H1 (cell line): ENCODE results near the gene APEH. TPM values are rescaled to one million over a fixed set of nuclear protein-coding genes. Genes with fewer than 3 reads are reported as not detected.
A peak's percentile ranks its signal among the peaks of the same experiment; 100 is the strongest.

Experiments used
- CTCF ChIA-PET: fragments of 300-600 bp; sonication (Branson Sonifier 250); formaldehyde crosslinking; loops from one replicate; lab custom pipeline; 2021; ENCODE audit not compliant: partially characterized antibody; lab: Charles Lee
- POLR2A ChIA-PET: fragments of 300-600 bp; sonication (Branson Sonifier 250); formaldehyde crosslinking; loops from one replicate; lab custom pipeline; 2021; ENCODE audit warnings: inconsistent platforms; ENCODE audit not compliant: partially characterized antibody; lab: Charles Lee
- DNase-seq, 2 experiments: peaks; one replicate each; pipeline versions ENCODE4 v3.0.0 to v3.0.0-alpha.2; 2010 to 2022; ENCODE audit warnings: low spot score in 2 of 2, low read depth in 1 of 2, mixed read lengths in 1 of 2
- FAIRE-seq: peaks from 2 replicates; lab custom pipeline; 2011; peaks lifted over from hg19 to GRCh38; lab: Jason Lieb, UNC
- H2AFZ ChIP-seq: 2 replicates; pipeline ENCODE4 v1.8.1; 2012; ENCODE audit warnings: low read length, inconsistent platforms
- H2AK5ac ChIP-seq: 2 replicates; pipeline ENCODE4 v1.6.1; 2013; ENCODE audit warnings: low read depth, low read length
- H2BK120ac ChIP-seq: replicated peaks from 2 replicates; pipeline ENCODE3; 2013; ENCODE audit warnings: low read depth, low read length, inconsistent platforms
- H2BK12ac ChIP-seq: 2 replicates; pipeline ENCODE4 v1.6.1; 2013; ENCODE audit warnings: low read depth, low read length
- H2BK15ac ChIP-seq: 2 replicates; pipeline ENCODE4 v1.6.1; 2013; ENCODE audit warnings: low read length
- H2BK20ac ChIP-seq: 2 replicates; pipeline ENCODE4 v1.6.1; 2013; ENCODE audit warnings: low read length
- H2BK5ac ChIP-seq: 2 replicates; pipeline ENCODE4 v1.6.1; 2013; ENCODE audit warnings: low read depth, low read length
- H3K14ac ChIP-seq: 2 replicates; pipeline ENCODE4 v1.6.1; 2013; ENCODE audit warnings: inconsistent platforms; ENCODE audit not compliant: insufficient read length
- H3K18ac ChIP-seq: 2 replicates; pipeline ENCODE4 v1.6.1; 2013; ENCODE audit warnings: low read length; ENCODE audit errors: extremely low read depth
- H3K23ac ChIP-seq: 2 replicates; pipeline ENCODE4 v1.6.1; 2013; ENCODE audit warnings: inconsistent platforms; ENCODE audit not compliant: insufficient read length
- H3K23me2 ChIP-seq: 2 replicates; pipeline ENCODE4 v1.6.1; 2013; ENCODE audit warnings: low read depth, low read length
- H3K27ac ChIP-seq: 2 replicates; pipeline ENCODE4 v1.6.1; 2011; ENCODE audit warnings: low read depth, low read length, inconsistent platforms
- H3K27me3 ChIP-seq, 4 experiments: replicated peaks in 1 of 4; 1 replicate in 1 of 4; 2 replicates in 3 of 4; pipeline versions ENCODE4 v1.6.1 to v1.8.1; 2011 to 2013; ENCODE audit warnings: low read length in 3 of 4, mild to moderate bottlenecking in 3 of 4, inconsistent platforms in 2 of 4, mixed read lengths in 2 of 4, moderate library complexity in 1 of 4; ENCODE audit not compliant: control insufficient read depth in 3 of 4, insufficient read depth in 3 of 4; ENCODE audit errors: extremely low read depth in 1 of 4
- H3K36me3 ChIP-seq, 4 experiments: 2 replicates each; pipeline versions ENCODE4 v1.6.1 to v1.8.1; 2011 to 2013; ENCODE audit warnings: mild to moderate bottlenecking in 4 of 4, low read length in 3 of 4, moderate library complexity in 2 of 4, control low read depth in 1 of 4, inconsistent platforms in 1 of 4; ENCODE audit not compliant: insufficient read depth in 4 of 4, control insufficient read depth in 2 of 4
- H3K4ac ChIP-seq: replicated peaks from 2 replicates; pipeline ENCODE3; 2013; ENCODE audit warnings: low read length, low read depth, mixed read lengths, inconsistent platforms; ENCODE audit not compliant: insufficient read length
- H3K4me1 ChIP-seq, 4 experiments: replicated peaks in 1 of 4; 1 replicate in 1 of 4; 2 replicates in 3 of 4; pipeline versions ENCODE4 v1.6.1 to v1.8.1; 2011 to 2013; ENCODE audit warnings: low read length in 3 of 4, inconsistent platforms in 2 of 4, mixed read lengths in 1 of 4; ENCODE audit not compliant: insufficient read depth in 4 of 4, control insufficient read depth in 3 of 4
- H3K4me2 ChIP-seq, 2 experiments: 2 replicates each; pipeline versions ENCODE4 v1.6.1 to v1.8.1; 2011 to 2013; ENCODE audit warnings: low read depth in 2 of 2, low read length in 2 of 2, control low read depth in 1 of 2, inconsistent platforms in 1 of 2, mild to moderate bottlenecking in 1 of 2; ENCODE audit not compliant: insufficient read depth in 1 of 2
- H3K4me3 ChIP-seq, 4 experiments: fragments of 200-600, 300-600 bp in 1 of 4; sonication (generic), shearing (Covaris generic), sonication (Bioruptor Twin) in 1 of 4; 2 replicates each; pipeline versions ENCODE4 v1.5.1 to v1.8.1; 2011 to 2016; ENCODE audit warnings: low read length in 4 of 4, low read depth in 3 of 4, control low read depth in 2 of 4, inconsistent platforms in 2 of 4, mild to moderate bottlenecking in 2 of 4, mixed read lengths in 1 of 4, moderate library complexity in 1 of 4; ENCODE audit not compliant: insufficient read depth in 2 of 4; ENCODE audit errors: extremely low read depth in 1 of 4
- H3K56ac ChIP-seq: replicated peaks from 2 replicates; pipeline ENCODE3; 2013; ENCODE audit warnings: low read depth, mild to moderate bottlenecking, mixed read lengths, low read length, inconsistent platforms; ENCODE audit not compliant: insufficient read length
- H3K79me1 ChIP-seq: 2 replicates; pipeline ENCODE4 v1.6.1; 2013; ENCODE audit warnings: low read depth, low read length, control low read depth
- H3K79me2 ChIP-seq, 2 experiments: 2 replicates each; pipeline versions ENCODE4 v1.6.1 to v1.8.1; 2012 to 2013; ENCODE audit warnings: low read length in 2 of 2, mild to moderate bottlenecking in 2 of 2, inconsistent platforms in 1 of 2; ENCODE audit not compliant: insufficient read depth in 2 of 2, control insufficient read depth in 1 of 2
- H3K9ac ChIP-seq, 4 experiments: replicated peaks in 1 of 4; 1 replicate in 1 of 4; 2 replicates in 3 of 4; pipeline versions ENCODE4 v1.6.1 to v1.8.1; 2011 to 2013; ENCODE audit warnings: low read depth in 3 of 4, low read length in 3 of 4, control low read depth in 2 of 4, mild to moderate bottlenecking in 2 of 4, moderate library complexity in 2 of 4, inconsistent platforms in 1 of 4; ENCODE audit errors: extremely low read depth in 1 of 4
- H3K9me3 ChIP-seq, 2 experiments: 2 replicates each; pipeline versions ENCODE4 v1.6.1 to v1.8.1; 2012 to 2013; ENCODE audit warnings: mild to moderate bottlenecking in 2 of 2, moderate library complexity in 2 of 2, control low read depth in 1 of 2, inconsistent platforms in 1 of 2, low read depth in 1 of 2, low read length in 1 of 2, mixed read lengths in 1 of 2; ENCODE audit not compliant: insufficient read depth in 2 of 2
- H4K20me1 ChIP-seq, 2 experiments: replicated peaks in 1 of 2; 2 replicates each; pipeline versions ENCODE3 to v1.8.1; 2011 to 2013; ENCODE audit warnings: inconsistent platforms in 2 of 2, low read length in 2 of 2, mild to moderate bottlenecking in 1 of 2; ENCODE audit not compliant: insufficient read depth in 2 of 2, control insufficient read depth in 1 of 2
- H4K5ac ChIP-seq: 2 replicates; pipeline ENCODE4 v1.6.1; 2013; ENCODE audit warnings: low read length, low read depth, mixed read lengths, inconsistent platforms; ENCODE audit not compliant: insufficient read length
- H4K8ac ChIP-seq: 2 replicates; pipeline ENCODE4 v1.8.0; 2013; ENCODE audit warnings: mild to moderate bottlenecking, moderate library complexity, low read length, inconsistent platforms; ENCODE audit not compliant: insufficient read depth; ENCODE audit errors: extremely low read depth
- H4K91ac ChIP-seq: replicated peaks from 2 replicates; pipeline ENCODE3; 2013; ENCODE audit warnings: low read length, mixed read lengths, inconsistent platforms; ENCODE audit not compliant: insufficient read length
- CREB1 ChIP-seq: IDR thresholded peaks from 2 replicates; pipeline ENCODE4 v1.6.1; 2012; ENCODE audit warnings: inconsistent platforms
- EGR1 ChIP-seq: IDR thresholded peaks from 2 replicates; pipeline ENCODE4 v1.6.1; 2011; ENCODE audit warnings: low read depth, low read length, borderline replicate concordance
- HDAC2 ChIP-seq, 2 experiments: fragments of 300-600 bp in 1 of 2; sonication (generic) in 1 of 2; IDR thresholded peaks; 2 replicates each; pipeline ENCODE4 v1.6.1; 2011 to 2012; ENCODE audit warnings: low read depth in 2 of 2, low read length in 2 of 2, mild to moderate bottlenecking in 2 of 2, moderate library complexity in 2 of 2, borderline replicate concordance in 1 of 2, inconsistent platforms in 1 of 2
- KDM1A ChIP-seq: fragments of 200-600, 300-600 bp; sonication (generic); IDR thresholded peaks from 2 replicates; pipeline ENCODE4 v1.7.1; 2016; ENCODE audit warnings: mild to moderate bottlenecking, low read length, borderline replicate concordance
- KDM4A ChIP-seq: IDR thresholded peaks from one replicate; pipeline ENCODE4 v1.7.1; 2012; ENCODE audit warnings: low read depth, mild to moderate bottlenecking, moderate library complexity, low read length, inconsistent platforms; ENCODE audit not compliant: severe bottlenecking
- POLR2AphosphoS5 ChIP-seq: IDR thresholded peaks from 2 replicates; pipeline ENCODE4 v1.6.1; 2011; ENCODE audit warnings: low read depth, low read length
- RAD21 ChIP-seq, 2 experiments: IDR thresholded peaks in 1 of 2; conservative IDR thresholded peaks in 1 of 2; 2 replicates each; pipeline ENCODE4 v1.6.1; 2011; ENCODE audit warnings: low read depth in 2 of 2, low read length in 2 of 2, improper control_type of control experiment in 1 of 2, inconsistent platforms in 1 of 2, mild to moderate bottlenecking in 1 of 2, moderate library complexity in 1 of 2
- SIRT6 ChIP-seq: IDR thresholded peaks from one replicate; pipeline ENCODE4 v1.7.1; 2012; ENCODE audit warnings: low read length, inconsistent platforms
- SIX5 ChIP-seq: IDR thresholded peaks from 2 replicates; pipeline ENCODE4 v1.6.1; 2011; ENCODE audit warnings: mild to moderate bottlenecking, low read depth, low read length
- SP1 ChIP-seq: IDR thresholded peaks from 2 replicates; pipeline ENCODE4 v1.6.1; 2011; ENCODE audit warnings: low read depth, low read length
- SP4 ChIP-seq: IDR thresholded peaks from 2 replicates; pipeline ENCODE4 v1.6.1; 2012; ENCODE audit warnings: low read length, inconsistent platforms
- SUZ12 ChIP-seq: fragments of 200-600 bp; sonication (generic); IDR thresholded peaks from 2 replicates; pipeline ENCODE4 v1.6.1; 2012; ENCODE audit warnings: mild to moderate bottlenecking, inconsistent platforms, low read length, moderate library complexity, mixed read lengths
- TAF1 ChIP-seq: IDR thresholded peaks from 2 replicates; pipeline ENCODE4 v1.6.1; 2011; ENCODE audit warnings: mild to moderate bottlenecking, low read depth, low read length
- WGBS, 2 experiments: shearing (Covaris generic) in 1 of 2; methylation state at CpG; one replicate each; pipeline versions ENCODE4 v1.1.6 to v1.1.7; 2013 to 2015; ENCODE audit warnings: low lambda C conversion rate in 2 of 2, mixed read lengths in 2 of 2, inconsistent platforms in 1 of 2, low coverage in 1 of 2, missing lambda C conversion rate in 1 of 2; ENCODE audit not compliant: insufficient replicate concordance in 2 of 2, insufficient coverage in 1 of 2, insufficient read length in 1 of 2; ENCODE audit errors: extremely low coverage in 1 of 2, missing lambda C conversion rate in 1 of 2; 5-methylcytosine and 5-hydroxymethylcytosine counted together
- polyA plus RNA-seq, 7 experiments: library from polyadenylated mRNA; depleted of rRNA in 3 of 7; stranded (reverse) in 5 of 7; unstranded in 2 of 7; fragments of >200 nt in 5 of 7; fragments of 200-250 nt in 2 of 7; gene quantifications; 1 replicate in 5 of 7; 2 replicates in 1 of 7; 4 replicates in 1 of 7; pipeline versions ENCODE4 v1.2.1 to v1.2.3, GENCODE V29; 2011 to 2013; ENCODE audit warnings: missing spikeins in 2 of 7, mixed read lengths in 2 of 7
- total RNA-seq: library from RNA; stranded (reverse); fragmentation: NEBNext Ultra II Directional; extraction: Animal tissue kit (Norgen Biotek cat#: 25700); gene quantifications from 2 replicates; pipeline ENCODE4 v1.2.1, GENCODE V29; 2021
- TF ChIP-seq, protein P1 (sequence below): IDR thresholded peaks from 2 replicates; pipeline ENCODE4 v1.6.1; 2011; ENCODE audit warnings: low read length, improper control_type of control experiment

APEH gene
- total and polyA plus RNA-seq, 2 of the 8 experiments (the other 6 are each of a cell fraction or from before 2014, with no cell fraction given), result 222 to 260 TPM

- Histone ChIP-seq H3K79me2 (no peaks in the 10 kb centered on the region), H2AFZ (no peak overlapping the region), H2BK20ac (no peak overlapping the region), H3K9me3 (no peaks in the 10 kb centered on the region), H2BK120ac (no peak overlapping the region), H3K4me2 (no peak overlapping the region), H3K27me3 (no peaks in the 10 kb centered on the region), H3K56ac (no peak overlapping the region), H3K18ac (no peak overlapping the region), H3K23ac (no peak overlapping the region), H3K23me2 (no peaks in the 10 kb centered on the region), H2AK5ac (no peak overlapping the region), H4K91ac (no peak overlapping the region), H3K4ac (no peak overlapping the region), H3K14ac (no peak overlapping the region), H3K36me3 (no peaks in the 10 kb centered on the region; a peak in 1 of 8 replicates), H3K4me1 (no peaks in the 10 kb centered on the region; a peak in 1 of 7 replicates), H2BK12ac (no peak overlapping the region), H2BK15ac (no peak overlapping the region), H4K8ac (peak overlapping the region; percentile 66; the same call in 1 of the 2 replicates), H3K9ac (no peak overlapping the region), H2BK5ac (no peak overlapping the region), H3K79me1 (no peaks in the 10 kb centered on the region), H3K27ac (no peak overlapping the region), H4K20me1 (no peaks in the 10 kb centered on the region), H4K5ac (no peak overlapping the region), H3K4me3 (no peak overlapping the region)
- ChIA-PET CTCF (interaction anchor here (1.0 to 1.9 kb wide), 4 partner anchors 9 to 23 kb away, joined by 3 to 7 read pairs (median 4); no protein-coding TSS in a partner anchor), POLR2A (interaction anchor here (0.7 kb wide), 1 partner anchor 33 kb away, joined by 3 read pairs; no protein-coding TSS in a partner anchor)
- no peak for DNase-seq
- FAIRE-seq, result no peak
- 100% methylated on average over 2 of the region's 2 CpGs; no CpG with 5 or more reads in 1 of the 2 experiments for WGBS, 2 experiments
- TF ChIP-seq SIX5, result no peak
- no peak for TF ChIP-seq KDM1A
- TF ChIP-seq KDM4A, result no peak
- TF ChIP-seq, protein P1, sequence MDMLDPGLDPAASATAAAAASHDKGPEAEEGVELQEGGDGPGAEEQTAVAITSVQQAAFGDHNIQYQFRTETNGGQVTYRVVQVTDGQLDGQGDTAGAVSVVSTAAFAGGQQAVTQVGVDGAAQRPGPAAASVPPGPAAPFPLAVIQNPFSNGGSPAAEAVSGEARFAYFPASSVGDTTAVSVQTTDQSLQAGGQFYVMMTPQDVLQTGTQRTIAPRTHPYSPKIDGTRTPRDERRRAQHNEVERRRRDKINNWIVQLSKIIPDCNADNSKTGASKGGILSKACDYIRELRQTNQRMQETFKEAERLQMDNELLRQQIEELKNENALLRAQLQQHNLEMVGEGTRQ, result no peak
- TF ChIP-seq EGR1, result no peak
- no peak for TF ChIP-seq SP1
- no peak for TF ChIP-seq RAD21 (IDR thresholded peaks at IDR 0.05 in 1 of 2, conservative IDR thresholded peaks at IDR 0.05 in 1 of 2; ENCODE audit: low read depth in 2 of 2, low read length in 2 of 2)
- no peak for TF ChIP-seq SUZ12
- TF ChIP-seq HDAC2 (IDR thresholded peaks at IDR 0.05; ENCODE audit: borderline replicate concordance in 1 of 2, low read depth in 2 of 2, low read length in 2 of 2), result no peak
- no peak for TF ChIP-seq CREB1
- no peak for TF ChIP-seq SIRT6
- TF ChIP-seq TAF1, result no peak
- TF ChIP-seq SP4, result no peak
- TF ChIP-seq POLR2AphosphoS5, result no peak
These were observed 26.4 kb upstream of the APEH start for GRCh38 chr3:49647741-49648140.
